ENCODE measurements around the gene HAPLN2. TPM values are rescaled to one million over a fixed set of nuclear protein-coding genes. Genes with fewer than 3 reads are reported as not detected.

Gene HAPLN2
- total RNA-seq, 1 experiment from 2014 or later, result 1.2 TPM

DNA sequence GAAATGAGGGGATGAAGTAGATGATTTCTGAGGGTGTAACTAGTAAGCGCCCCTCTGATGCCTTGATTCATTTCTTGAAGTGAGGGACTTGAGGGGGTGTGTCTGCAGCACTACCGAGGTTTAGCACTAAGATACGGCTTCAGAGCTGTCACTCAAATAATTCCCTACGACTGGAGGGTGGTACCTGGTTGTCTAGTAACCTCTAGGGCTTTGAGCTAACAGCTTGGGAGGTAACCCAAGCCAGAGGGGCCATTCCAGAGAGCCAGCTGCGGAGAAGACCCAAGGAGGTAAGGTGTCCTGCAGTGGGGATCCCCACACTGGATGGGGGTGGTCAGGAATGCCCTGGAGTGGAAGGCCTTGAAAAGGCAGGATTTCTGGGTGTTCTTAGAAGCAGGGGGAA lies 39.7 kb upstream of the HAPLN2 start, which contains the start of gene TTC24:
Gene TTC24, plus strand, starts transcription at position 252 of the 400 bp plus-strand sequence. CDS start 1,642 bp downstream, outside the sequence.
- Mint-ChIP-seq H3K27me3 (ENCODE audit: low read depth) (peaks cover 2% of the 10 kb centered on the region), H3K4me1 (peaks cover 9% of the 10 kb centered on the region), H3K36me3 (no peaks in the 10 kb centered on the region), H3K27ac (no peak within 1 kb of the TSS), H3K9me3 (no peaks in the 10 kb centered on the region), H3K4me3 (no peak within 1 kb of the TSS)
- POLR2A ChIA-PET, result no interaction called here
- no peak for ATAC-seq
- CTCF ChIA-PET, result interaction anchor here (0.7 to 1.8 kb wide), 11 partner anchors 12 to 134 kb away, joined by 3 to 6 read pairs (median 4); partner anchors contain the start of genes GPATCH4, HAPLN2, MEF2D and NAXE
- no peak for DNase-seq (ENCODE audit: low spot score)
- TF ChIP-seq SP1 (CRISPR knock-in tag; conservative IDR thresholded peaks at IDR 0.05) (no peak), NFYB (CRISPR knock-in tag; conservative IDR thresholded peaks at IDR 0.05; ENCODE audit: low read depth) (no peak), CREM (CRISPR knock-in tag; IDR thresholded peaks at IDR 0.05) (no peak), MYBL2 (CRISPR knock-in tag; IDR thresholded peaks at IDR 0.05) (no peak), TEAD1 (CRISPR knock-in tag; IDR thresholded peaks at IDR 0.05) (no peak), ZNF396 (CRISPR knock-in tag; IDR thresholded peaks at IDR 0.05; ENCODE audit: borderline replicate concordance) (no peak), NR3C1 (CRISPR knock-in tag; conservative IDR thresholded peaks at IDR 0.05; ENCODE audit: low read depth) (no peak), CBFB (CRISPR knock-in tag; IDR thresholded peaks at IDR 0.05; ENCODE audit: low read depth) (no peak), IRF1 (CRISPR knock-in tag; IDR thresholded peaks at IDR 0.05) (no peak), ZNF512 (CRISPR knock-in tag; IDR thresholded peaks at IDR 0.05; ENCODE audit: borderline replicate concordance) (no peak), ETV6 (CRISPR knock-in tag; IDR thresholded peaks at IDR 0.05) (no peak), NR1H2 (CRISPR knock-in tag; IDR thresholded peaks at IDR 0.05) (no peak), NR2C2 (CRISPR knock-in tag; IDR thresholded peaks at IDR 0.05) (no peak), ZNF671 (CRISPR knock-in tag; IDR thresholded peaks at IDR 0.05) (no peak), PRDM15 (CRISPR knock-in tag; IDR thresholded peaks at IDR 0.05) (no peak), JAZF1 (CRISPR knock-in tag; IDR thresholded peaks at IDR 0.05) (no peak), NFE2L1 (CRISPR knock-in tag; IDR thresholded peaks at IDR 0.05) (no peak), ZNF416 (CRISPR knock-in tag; IDR thresholded peaks at IDR 0.05) (no peak), MLX (CRISPR knock-in tag; IDR thresholded peaks at IDR 0.05) (no peak)
- TF ChIP-seq, protein P1, sequence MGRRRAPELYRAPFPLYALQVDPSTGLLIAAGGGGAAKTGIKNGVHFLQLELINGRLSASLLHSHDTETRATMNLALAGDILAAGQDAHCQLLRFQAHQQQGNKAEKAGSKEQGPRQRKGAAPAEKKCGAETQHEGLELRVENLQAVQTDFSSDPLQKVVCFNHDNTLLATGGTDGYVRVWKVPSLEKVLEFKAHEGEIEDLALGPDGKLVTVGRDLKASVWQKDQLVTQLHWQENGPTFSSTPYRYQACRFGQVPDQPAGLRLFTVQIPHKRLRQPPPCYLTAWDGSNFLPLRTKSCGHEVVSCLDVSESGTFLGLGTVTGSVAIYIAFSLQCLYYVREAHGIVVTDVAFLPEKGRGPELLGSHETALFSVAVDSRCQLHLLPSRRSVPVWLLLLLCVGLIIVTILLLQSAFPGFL (CRISPR knock-in tag; IDR thresholded peaks at IDR 0.05; ENCODE audit: borderline replicate concordance), result no peak
